Stimulated activated CD4-positive, alpha-beta T cell treated with anti-CD3 and anti-CD28 coated beads, Interleukin-2, amount 100 ng/mL, for 4 hours (primary cell): ENCODE measurements around the gene SYNGR3.

Source experiments
- DNase-seq: peaks from one replicate; pipeline ENCODE4 v3.0.0-alpha.2; 2020; ENCODE audit warnings: low read depth

The SYNGR3 gene

GRCh38 chr16:1992704-1993317, 3.0 kb downstream of the SYNGR3 start:
- DNase-seq: no peak

- DNase-seq: no peak
These were observed 4.0 kb downstream of the SYNGR3 start for GRCh38 chr16:1993731-1994131.

DNA sequence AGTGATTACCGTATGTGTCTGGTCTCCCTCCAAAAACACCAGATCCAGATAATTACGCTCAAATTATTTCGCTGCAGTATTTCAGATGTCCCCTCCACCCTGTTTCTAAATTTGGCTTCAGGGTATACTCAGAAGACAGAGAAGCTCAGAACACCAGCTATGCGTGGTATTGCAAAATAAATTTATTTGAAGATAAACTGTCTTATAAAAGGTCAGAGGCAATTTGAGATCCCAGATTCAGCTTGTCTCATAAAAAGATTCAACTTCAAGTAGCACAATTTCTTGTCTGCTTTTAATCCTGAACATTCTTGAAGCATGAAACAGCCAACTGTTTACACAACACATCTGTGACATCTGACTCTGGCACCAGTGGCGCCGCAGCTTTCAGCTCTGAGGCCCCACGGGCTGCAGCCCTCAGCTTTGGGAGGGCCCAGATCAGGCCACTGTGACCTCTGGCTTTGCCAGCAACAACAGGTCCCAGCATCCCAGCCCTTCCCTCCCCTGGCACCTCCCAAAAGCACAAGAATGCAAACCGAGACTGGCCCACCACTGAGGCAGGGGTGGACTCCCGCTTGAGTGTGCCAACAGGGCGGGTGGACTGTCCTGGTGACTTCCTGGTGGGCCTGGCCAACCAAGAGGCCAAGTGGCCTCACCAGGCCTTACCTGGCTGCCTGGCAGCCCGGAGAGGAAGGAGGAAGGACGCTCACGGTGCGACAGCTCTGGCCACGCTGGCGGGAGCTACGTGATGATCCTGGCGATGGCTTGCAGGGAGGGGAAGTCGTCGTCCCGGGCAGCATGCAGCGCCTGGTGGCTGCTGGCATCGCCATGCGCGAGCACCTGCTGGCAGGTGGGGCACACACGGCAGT, 8.0 kb downstream of the SYNGR3 start:
- DNase-seq: no peak

GRCh38 chr16:1998360-1998835, 8.6 kb downstream of the SYNGR3 start:
- DNase-seq: no peak

GRCh38 chr16:1998852-1999801, 9.4 kb downstream of the SYNGR3 start:
- no peak for DNase-seq

DNA sequence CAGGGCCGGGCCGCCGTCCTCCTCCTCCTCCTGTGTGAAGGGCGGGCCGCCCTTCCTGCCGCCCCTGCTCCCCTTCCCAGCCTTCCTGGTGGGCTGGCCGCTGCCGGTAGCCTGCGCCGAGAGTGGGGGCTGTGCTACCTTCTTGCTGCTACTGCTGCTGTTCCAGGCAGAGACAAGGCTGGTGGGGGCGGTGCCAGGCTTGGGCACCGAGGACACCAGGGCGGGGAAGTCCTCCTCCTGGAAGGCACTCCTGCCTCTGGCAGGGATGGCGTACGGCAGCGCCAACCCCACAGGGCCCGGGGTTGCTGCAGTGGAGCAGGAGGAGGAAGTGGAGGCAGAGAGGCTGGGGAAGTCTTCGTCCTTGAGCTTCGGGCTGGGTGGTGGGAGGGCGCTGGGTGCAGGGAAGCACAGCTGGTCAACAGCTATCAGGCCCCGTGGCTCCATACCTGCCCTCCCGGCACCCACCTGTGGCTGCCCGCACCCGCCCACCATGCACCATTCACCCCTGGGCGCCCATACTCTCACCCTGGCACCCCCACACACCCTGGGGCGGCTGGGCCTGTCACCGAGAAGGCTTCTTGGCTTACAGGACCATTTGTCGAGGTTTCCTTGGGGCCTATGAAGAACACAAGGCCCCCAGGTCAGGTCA, 10.2 kb downstream of the SYNGR3 start:
- DNase-seq: no peak

- DNase-seq: no peak
These were observed 11.3 kb downstream of the SYNGR3 start for GRCh38 chr16:2001035-2001434.

GRCh38 chr16:2001456-2002355, 11.9 kb downstream of the SYNGR3 start:
- no peak for DNase-seq

- DNase-seq: no peak
These were observed 12.8 kb downstream of the SYNGR3 start for GRCh38 chr16:2002406-2003230.

- no peak for DNase-seq
These were observed 13.6 kb downstream of the SYNGR3 start for GRCh38 chr16:2003231-2003826.

- peak; percentile 74 for DNase-seq
These were observed 14.3 kb downstream of the SYNGR3 start for GRCh38 chr16:2003827-2004641.

GRCh38 chr16:2004795-2005517, 15.2 kb downstream of the SYNGR3 start:
- DNase-seq: no peak

DNA sequence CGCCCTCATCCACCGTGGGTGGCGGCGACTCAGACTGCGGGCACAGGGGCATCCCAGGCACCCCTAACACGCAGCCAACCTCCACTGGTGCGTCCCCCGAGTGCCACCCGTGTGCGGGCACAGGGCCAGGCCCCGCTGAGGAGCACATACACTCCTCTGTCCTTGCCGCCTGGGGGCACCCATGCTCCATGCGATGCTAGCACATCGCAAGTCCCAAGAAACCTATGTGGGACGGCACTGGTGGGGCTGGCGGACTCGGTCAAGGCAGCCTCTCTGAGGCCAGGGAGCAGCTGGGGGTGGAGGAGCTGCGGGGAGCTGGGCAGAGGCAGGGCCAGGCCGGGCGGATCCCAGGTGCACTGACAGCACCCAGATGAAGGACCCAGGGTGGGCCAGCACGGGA, 15.9 kb downstream of the SYNGR3 start:
- no peak for DNase-seq

DNA sequence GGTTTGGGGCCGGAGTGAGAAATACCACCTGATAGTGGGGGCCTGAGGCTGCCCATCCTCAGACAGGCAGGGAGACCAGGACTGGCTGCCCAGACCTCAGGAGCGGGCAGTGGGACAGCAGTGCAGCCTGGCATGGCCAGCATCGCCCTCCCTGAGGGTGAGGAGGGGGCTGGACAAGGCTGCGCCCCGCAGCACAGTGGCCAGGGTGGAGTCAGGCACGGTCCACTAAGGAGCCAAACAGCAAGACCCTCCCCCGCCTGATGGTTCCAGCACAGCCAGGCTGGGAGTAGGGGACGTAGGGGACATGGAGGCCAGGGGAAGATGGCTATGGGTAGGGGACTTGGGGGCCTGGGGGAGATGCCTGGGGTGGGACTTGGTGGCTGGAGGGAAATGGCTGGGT, 16.5 kb downstream of the SYNGR3 start:
- DNase-seq: no peak

DNA sequence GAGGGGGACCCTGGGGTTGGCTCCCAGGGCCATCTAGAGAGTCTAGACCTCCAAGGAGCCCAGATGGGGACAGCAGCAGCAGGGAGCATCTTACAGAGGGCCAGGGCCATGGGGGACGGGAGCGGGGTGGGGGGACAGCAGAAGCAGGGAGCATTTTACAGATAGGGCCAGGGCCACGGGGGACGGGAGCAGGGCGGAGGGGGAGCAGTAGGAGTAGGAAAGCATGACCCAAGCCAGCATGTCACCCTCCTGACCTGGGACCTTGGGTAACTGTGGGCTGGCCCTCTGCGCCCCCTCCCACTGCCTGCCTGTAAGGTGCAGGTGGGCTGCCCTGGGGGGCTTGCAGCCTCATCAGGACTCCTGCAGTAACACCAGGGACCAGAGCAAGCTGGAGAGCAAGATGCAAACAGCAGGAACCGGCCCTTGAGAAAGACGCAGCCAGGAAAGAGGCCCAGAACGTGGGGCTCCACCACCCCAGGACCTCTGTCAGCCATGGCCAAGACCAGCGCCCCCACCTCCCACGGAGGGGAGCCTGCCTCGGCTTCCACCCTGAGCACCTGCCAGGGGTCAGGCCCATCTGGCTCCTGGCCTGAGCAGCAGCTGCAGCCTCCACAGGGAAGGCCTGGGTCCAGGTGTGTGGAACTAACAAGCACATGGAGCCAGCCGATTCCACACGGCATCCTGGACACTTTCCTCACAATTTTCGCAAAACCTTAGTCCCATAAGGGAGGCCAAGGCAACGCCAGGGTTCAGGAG, 17.5 kb downstream of the SYNGR3 start:
- DNase-seq: no peak

DNA sequence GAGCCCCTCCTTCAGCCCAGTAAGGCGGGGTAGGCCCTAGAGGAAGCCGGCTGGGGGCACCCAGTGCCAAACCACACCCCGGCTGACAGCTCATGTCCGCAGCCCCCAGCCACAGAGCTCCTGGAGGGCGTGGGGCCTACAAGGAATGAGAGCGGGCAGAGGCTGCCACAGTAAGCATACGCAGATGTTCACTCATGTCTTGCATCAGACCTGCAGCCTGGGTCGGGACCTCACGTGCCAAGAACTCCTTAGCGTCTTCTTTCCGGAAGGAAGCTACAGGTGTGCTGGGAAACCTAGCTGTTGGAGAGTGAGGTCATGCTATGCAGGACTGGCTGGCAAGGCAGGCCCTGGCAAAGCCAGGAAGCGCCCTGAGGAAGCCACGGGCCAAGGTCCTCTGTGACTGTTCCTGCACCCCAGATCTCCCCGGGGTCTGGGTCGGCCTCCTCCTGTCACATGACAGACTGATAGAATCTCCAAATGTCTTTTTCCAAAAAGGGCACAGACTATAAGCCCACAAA, 18.3 kb downstream of the SYNGR3 start:
- no peak for DNase-seq

- no peak for DNase-seq
These were observed 18.9 kb downstream of the SYNGR3 start for GRCh38 chr16:2008631-2009163.
